Keratinocyte (primary cell): ENCODE measurements around the gene TRAF3IP3.

ENCODE experiments used
- EZH2 ChIP-seq: IDR thresholded peaks from one replicate; pipeline ENCODE4 v1.6.1; 2012; ENCODE audit warnings: inconsistent platforms, mild to moderate bottlenecking, low read length, moderate library complexity
- TF ChIP-seq, protein P1 (sequence below), 3 experiments: IDR thresholded peaks in 1 of 3; conservative IDR thresholded peaks in 1 of 3; optimal IDR thresholded peaks in 1 of 3; 2 replicates in 2 of 3; 3 replicates in 1 of 3; pipeline versions ENCODE3 to v1.5.1; 2011; ENCODE audit warnings: low read length in 3 of 3, mild to moderate bottlenecking in 3 of 3, moderate library complexity in 2 of 3, control low read depth in 1 of 3, inconsistent platforms in 1 of 3; ENCODE audit not compliant: insufficient read depth in 2 of 3; ENCODE audit errors: extremely low read depth in 1 of 3

DNA sequence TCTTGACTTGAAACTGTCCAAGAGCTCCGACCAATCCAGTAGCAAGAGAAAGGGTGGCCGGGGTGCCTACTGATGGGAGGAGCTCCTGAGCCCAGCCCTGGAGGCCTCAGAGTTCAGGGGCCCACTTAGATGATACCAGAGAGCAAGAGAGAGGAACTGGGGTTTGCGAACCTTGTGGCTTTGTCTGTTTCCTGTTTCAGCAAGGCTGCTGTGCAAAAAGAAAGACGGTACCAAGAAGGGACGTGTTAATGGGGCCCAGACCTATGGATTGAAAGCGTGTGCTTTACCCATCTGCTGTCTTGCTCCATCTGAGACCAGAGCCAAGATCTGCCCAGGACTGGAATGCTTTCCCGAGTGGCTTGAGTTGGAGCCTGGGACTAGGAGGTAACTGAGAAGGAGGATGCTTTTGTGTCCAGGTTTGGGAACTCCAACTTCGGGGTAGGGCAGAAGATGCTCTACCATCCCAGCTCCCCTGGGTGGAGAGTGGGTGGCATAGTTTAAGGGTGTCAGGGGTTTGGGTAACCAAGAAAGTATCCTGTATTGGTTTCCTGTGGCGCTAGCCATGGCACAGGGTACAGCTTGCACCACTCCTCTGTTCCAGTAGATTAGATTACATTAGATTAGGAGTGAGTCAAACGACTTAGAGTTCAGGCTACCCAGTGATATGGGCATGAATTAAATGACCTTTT, at the start of gene TRAF3IP3:
- TF ChIP-seq, protein P1, sequence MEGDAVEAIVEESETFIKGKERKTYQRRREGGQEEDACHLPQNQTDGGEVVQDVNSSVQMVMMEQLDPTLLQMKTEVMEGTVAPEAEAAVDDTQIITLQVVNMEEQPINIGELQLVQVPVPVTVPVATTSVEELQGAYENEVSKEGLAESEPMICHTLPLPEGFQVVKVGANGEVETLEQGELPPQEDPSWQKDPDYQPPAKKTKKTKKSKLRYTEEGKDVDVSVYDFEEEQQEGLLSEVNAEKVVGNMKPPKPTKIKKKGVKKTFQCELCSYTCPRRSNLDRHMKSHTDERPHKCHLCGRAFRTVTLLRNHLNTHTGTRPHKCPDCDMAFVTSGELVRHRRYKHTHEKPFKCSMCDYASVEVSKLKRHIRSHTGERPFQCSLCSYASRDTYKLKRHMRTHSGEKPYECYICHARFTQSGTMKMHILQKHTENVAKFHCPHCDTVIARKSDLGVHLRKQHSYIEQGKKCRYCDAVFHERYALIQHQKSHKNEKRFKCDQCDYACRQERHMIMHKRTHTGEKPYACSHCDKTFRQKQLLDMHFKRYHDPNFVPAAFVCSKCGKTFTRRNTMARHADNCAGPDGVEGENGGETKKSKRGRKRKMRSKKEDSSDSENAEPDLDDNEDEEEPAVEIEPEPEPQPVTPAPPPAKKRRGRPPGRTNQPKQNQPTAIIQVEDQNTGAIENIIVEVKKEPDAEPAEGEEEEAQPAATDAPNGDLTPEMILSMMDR (optimal IDR thresholded peaks at IDR 0.05 in 1 of 3, IDR thresholded peaks at IDR 0.05 in 1 of 3, conservative IDR thresholded peaks at IDR 0.05 in 1 of 3; ENCODE audit: extremely low read depth in 1 of 3, insufficient read depth in 2 of 3, low read length in 3 of 3) = no peak
- no peak for TF ChIP-seq EZH2
